A673 (cell line): Measurements from ENCODE around the gene RBM34. TPM values are rescaled to one million over a fixed set of nuclear protein-coding genes. Genes with fewer than 3 reads are reported as not detected.
"Not testable (repeated sequence)": the region's sequence is repeated elsewhere in the genome, so short reads cannot be mapped to it uniquely, and the experiment has no call there.

ENCODE experiments used
- BruUV-seq: library from RNA; stranded (reverse); fragments of 400-500 nt; replicated peaks from 2 replicates; lab custom pipeline; 2021; lab: Mats Ljungman, UMichigan
- CTCF ChIA-PET: fragments of 300-600 bp; sonication (Branson Sonifier 250); formaldehyde crosslinking; loops from one replicate; lab custom pipeline; 2022; ENCODE audit warnings: antibody characterized with exemption; lab: Charles Lee
- POLR2A ChIA-PET: fragments of 300-600 bp; sonication (Branson Sonifier 250); formaldehyde crosslinking; loops from one replicate; lab custom pipeline; 2022; ENCODE audit warnings: antibody characterized with exemption; ENCODE audit not compliant: low non-redundant PET; lab: Charles Lee
- DNase-seq: peaks from one replicate; pipeline ENCODE4 v3.0.0-alpha.2; 2015; ENCODE audit warnings: low spot score
- H3K27ac ChIP-seq: fragments of 200-600 bp; sonication (generic); 2 replicates; pipeline ENCODE4 v1.5.1; 2016; ENCODE audit warnings: mixed run types, low read depth, mild to moderate bottlenecking, mixed read lengths, antibody characterized with exemption, low read length; ENCODE audit not compliant: poor library complexity, severe bottlenecking
- H3K27me3 ChIP-seq: fragments of 200-600 bp; sonication (generic); replicated peaks from 2 replicates; pipeline ENCODE4 v1.6.1; 2017; ENCODE audit warnings: mixed run types, low read depth, mild to moderate bottlenecking, mixed read lengths, antibody characterized with exemption, low read length; ENCODE audit not compliant: insufficient read depth, poor library complexity
- H3K36me3 ChIP-seq: fragments of 200-600 bp; sonication (generic); 2 replicates; pipeline ENCODE4 v1.6.1; 2016; ENCODE audit warnings: mixed run types, mild to moderate bottlenecking, mixed read lengths, antibody characterized with exemption, low read length; ENCODE audit not compliant: insufficient read depth, poor library complexity, severe bottlenecking
- H3K4me1 ChIP-seq: fragments of 200-600 bp; sonication (generic); 2 replicates; pipeline ENCODE4 v1.6.1; 2017; ENCODE audit warnings: mixed run types, mild to moderate bottlenecking, mixed read lengths, antibody characterized with exemption, low read length; ENCODE audit not compliant: insufficient read depth, poor library complexity, severe bottlenecking
- H3K4me3 ChIP-seq: fragments of 200-600 bp; sonication (generic); 2 replicates; pipeline ENCODE4 v1.5.1; 2016; ENCODE audit warnings: low read depth, mixed run types, mild to moderate bottlenecking, mixed read lengths, low read length; ENCODE audit not compliant: poor library complexity, severe bottlenecking
- H3K9me3 ChIP-seq: fragments of 200-600 bp; sonication (generic); 2 replicates; pipeline ENCODE4 v1.6.1; 2016; ENCODE audit warnings: mixed run types, low read depth, mild to moderate bottlenecking, mixed read lengths, antibody characterized with exemption, low read length; ENCODE audit not compliant: poor library complexity, severe bottlenecking
- CTCF ChIP-seq: fragments of 300-800, 200-600 bp; sonication (generic); conservative IDR thresholded peaks from 2 replicates; pipeline ENCODE4 v1.5.1; 2017; ENCODE audit warnings: low read depth, mild to moderate bottlenecking, antibody characterized with exemption, low read length, moderate library complexity, mixed read lengths
- EZH2 ChIP-seq: fragments of 200-600 bp; sonication (generic); IDR thresholded peaks from 2 replicates; pipeline ENCODE4 v1.6.1; 2017; ENCODE audit warnings: borderline replicate concordance, low read depth, mild to moderate bottlenecking, mixed read lengths, antibody characterized with exemption, low read length; ENCODE audit not compliant: poor library complexity, severe bottlenecking
- intact Hi-C: fragments of 100-400 bp; cut with micrococcal nuclease; formaldehyde crosslinking; loops from one replicate; pipeline ENCODE4 v1.10.0; 2022; ENCODE audit not compliant: unreplicated experiment
- total RNA-seq: library from RNA; stranded (reverse); gene quantifications from 2 replicates; pipeline ENCODE4 v1.2.3, GENCODE V29; 2021

The RBM34 gene
- total RNA-seq, 1 experiment from 2014 or later: 69.4 TPM

GRCh38 chr1:235098991-235099390, 62.1 kb downstream of the RBM34 start:
- ChIA-PET CTCF (no interaction called here), POLR2A (no interaction called here)
- no peak for DNase-seq
- Histone ChIP-seq H3K27me3 (no peaks in the 10 kb centered on the region), H3K4me1 (peaks cover 3% of the 10 kb centered on the region), H3K4me3 (no peak overlapping the region), H3K27ac (no peak overlapping the region), H3K9me3 (no peaks in the 10 kb centered on the region), H3K36me3 (no peaks in the 10 kb centered on the region)
- no TSS peak for BruUV-seq
- TF ChIP-seq EZH2 (no peak), CTCF (no peak)
- intact Hi-C loops: no loop called here

GRCh38 chr1:235098547-235098946, 62.5 kb downstream of the RBM34 start:
- no peak overlapping the region for H3K4me3 ChIP-seq
- no peak for DNase-seq
- H3K36me3 ChIP-seq: no peaks in the 10 kb centered on the region
- BruUV-seq: no TSS peak
- ChIA-PET CTCF (no interaction called here), POLR2A (no interaction called here)
- no peak overlapping the region for H3K27ac ChIP-seq
- H3K27me3 ChIP-seq: no peaks in the 10 kb centered on the region
- intact Hi-C loops: no loop called here
- TF ChIP-seq CTCF (no peak), EZH2 (no peak)
- H3K9me3 ChIP-seq: no peaks in the 10 kb centered on the region
- H3K4me1 ChIP-seq: no peaks in the 10 kb centered on the region

- H3K27me3 ChIP-seq, POLR2A ChIA-PET, H3K4me1 ChIP-seq, H3K9me3 ChIP-seq, H3K36me3 ChIP-seq, DNase-seq, H3K27ac ChIP-seq, CTCF ChIA-PET, H3K4me3 ChIP-seq, intact Hi-C loops, BruUV-seq: not testable (repeated sequence)
Observed at GRCh38 chr1:235097501-235097900, 63.5 kb downstream of the RBM34 start.

- CTCF ChIA-PET: no interaction called here
- H3K27ac ChIP-seq: no peak overlapping the region
- BruUV-seq: no TSS peak
Observed at GRCh38 chr1:235095938-235096562, 65.0 kb downstream of the RBM34 start.

More at GRCh38 chr1:235095938-235096562, 65.0 kb downstream of the RBM34 start:
- no peaks in the 10 kb centered on the region for H3K36me3 ChIP-seq
- POLR2A ChIA-PET: no interaction called here
- H3K9me3 ChIP-seq: no peaks in the 10 kb centered on the region
- no peaks in the 10 kb centered on the region for H3K27me3 ChIP-seq
- intact Hi-C loops: no loop called here
- H3K4me1 ChIP-seq: no peaks in the 10 kb centered on the region
- no peak overlapping the region for H3K4me3 ChIP-seq
- TF ChIP-seq CTCF (no peak), EZH2 (no peak)
- DNase-seq: no peak
